KOPT-K1 (cell line): ENCODE results near the gene PAX8.

ENCODE experiments used
- H3K27ac ChIP-seq: fragments of 200-600 bp; sonication (generic); 2 replicates; pipeline ENCODE4 v1.5.1; 2016; ENCODE audit warnings: antibody characterized with exemption, mild to moderate bottlenecking, low read depth, low read length; ENCODE audit not compliant: poor library complexity, severe bottlenecking
- H3K36me3 ChIP-seq: fragments of 200-600 bp; sonication (generic); 2 replicates; pipeline ENCODE4 v1.5.1; 2017; ENCODE audit warnings: antibody characterized with exemption, mild to moderate bottlenecking, low read length, moderate library complexity; ENCODE audit not compliant: insufficient read depth
- H3K9me3 ChIP-seq: fragments of 200-600 bp; sonication (generic); 2 replicates; pipeline ENCODE4 v1.5.1; 2017; ENCODE audit warnings: antibody characterized with exemption, low read length, mild to moderate bottlenecking; ENCODE audit not compliant: insufficient read depth, poor library complexity, severe bottlenecking

Gene PAX8

GRCh38 chr2:113281910-113282746 is 3.4 kb upstream of the PAX8 start:
- Histone ChIP-seq H3K27ac (no peak overlapping the region), H3K36me3 (no peaks in the 10 kb centered on the region), H3K9me3 (no peaks in the 10 kb centered on the region)

DNA sequence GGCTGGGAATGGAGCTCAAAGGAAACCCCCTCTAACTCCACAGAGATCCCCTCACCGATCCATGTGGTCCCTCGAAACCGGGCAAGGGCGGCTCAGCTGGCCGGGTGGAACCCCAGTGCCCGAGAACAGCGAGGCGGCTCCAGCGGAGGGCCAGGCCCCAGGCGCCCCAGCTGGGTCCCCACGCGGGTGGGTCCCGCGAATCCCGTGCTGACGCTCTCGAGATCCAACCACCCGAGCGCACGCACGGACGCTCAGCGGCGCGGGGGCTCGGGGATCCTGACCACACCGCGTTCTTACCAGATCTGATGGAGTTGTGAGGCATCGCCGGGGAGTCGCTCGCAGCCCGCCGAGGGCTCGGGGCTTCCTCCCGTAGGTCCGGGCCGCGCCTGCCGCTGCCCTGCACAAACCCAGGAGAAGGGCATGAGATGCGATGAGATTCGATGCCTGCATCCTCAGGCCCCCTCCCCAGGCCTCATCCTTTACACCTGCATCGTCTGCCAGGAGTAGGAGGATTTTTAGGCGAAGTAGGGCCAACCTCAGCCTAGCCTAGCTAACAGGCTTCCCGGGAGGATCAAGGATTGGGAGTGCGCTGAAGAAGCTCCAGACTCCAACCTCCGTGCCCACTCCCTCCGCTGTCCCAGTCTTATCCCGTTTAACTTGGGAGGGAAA is 514 bp downstream of the PAX8 start:
- Histone ChIP-seq H3K27ac (no peak overlapping the region), H3K9me3 (no peaks in the 10 kb centered on the region), H3K36me3 (no peaks in the 10 kb centered on the region)

DNA sequence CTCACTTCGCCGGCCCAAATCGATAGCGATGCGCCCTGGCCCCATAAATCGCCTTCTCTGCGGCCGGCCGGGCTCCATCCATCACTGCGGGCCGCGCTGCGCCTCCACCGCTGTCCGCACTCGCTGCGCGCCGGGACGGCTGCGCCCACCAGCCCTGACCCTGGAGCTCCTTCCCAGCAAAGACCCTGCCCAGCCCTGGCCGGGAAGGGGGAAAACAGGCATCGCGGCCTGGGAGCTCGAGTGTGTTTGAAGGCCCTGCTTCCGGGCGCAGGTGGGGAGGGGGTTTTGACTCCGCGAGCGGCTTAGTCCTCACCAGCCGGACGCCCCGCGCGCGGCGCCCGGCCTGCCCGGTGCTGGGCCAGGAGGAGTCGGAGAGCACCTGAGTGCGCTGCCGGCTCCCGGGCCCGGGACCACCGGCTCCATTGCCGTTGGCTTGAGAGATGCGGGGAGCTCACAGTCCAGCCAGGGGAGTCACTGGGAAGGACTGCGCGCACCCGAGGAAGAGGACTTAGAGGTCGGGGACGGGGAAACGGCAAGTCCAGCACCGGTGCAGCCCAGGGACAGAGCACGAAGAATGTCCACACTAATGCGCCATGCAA is 1.1 kb downstream of the PAX8 start:
- Histone ChIP-seq H3K27ac (no peak overlapping the region), H3K9me3 (no peaks in the 10 kb centered on the region), H3K36me3 (no peaks in the 10 kb centered on the region)

DNA sequence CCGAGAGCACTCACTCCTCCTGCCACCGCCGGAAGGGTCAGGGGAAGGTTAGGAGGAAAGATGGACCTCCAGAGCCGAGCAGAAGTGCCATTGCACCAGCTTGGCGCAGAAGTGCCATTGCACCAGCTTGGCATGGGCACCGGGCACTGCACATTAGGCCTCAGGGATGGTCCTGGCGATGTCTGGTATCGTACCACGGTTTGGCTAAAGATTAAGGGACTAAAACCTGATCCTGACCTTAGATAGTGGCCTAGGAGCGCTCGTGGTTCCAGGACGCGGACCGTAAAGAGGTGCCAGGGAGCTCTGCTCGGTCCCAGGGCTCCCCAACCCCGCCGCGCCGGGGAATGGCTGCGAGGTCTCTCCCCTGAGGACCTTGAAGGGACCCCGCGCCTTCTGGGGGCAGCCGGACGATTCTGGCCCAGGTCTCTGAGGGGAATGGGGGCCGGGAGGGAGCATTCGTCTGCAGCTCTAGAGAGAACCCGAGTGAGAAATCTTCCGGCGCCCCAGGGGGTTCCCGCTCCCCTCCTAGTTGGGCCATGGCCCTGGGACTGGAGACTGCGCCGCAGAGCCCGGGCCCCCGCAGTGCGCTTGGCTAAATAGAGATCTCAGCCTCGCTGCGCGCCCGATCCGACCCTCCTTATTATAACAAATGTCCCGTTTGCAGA is 1.8 kb downstream of the PAX8 start:
- H3K27ac ChIP-seq, result no peak overlapping the region
- no peaks in the 10 kb centered on the region for H3K9me3 ChIP-seq
- H3K36me3 ChIP-seq, result no peaks in the 10 kb centered on the region

DNA sequence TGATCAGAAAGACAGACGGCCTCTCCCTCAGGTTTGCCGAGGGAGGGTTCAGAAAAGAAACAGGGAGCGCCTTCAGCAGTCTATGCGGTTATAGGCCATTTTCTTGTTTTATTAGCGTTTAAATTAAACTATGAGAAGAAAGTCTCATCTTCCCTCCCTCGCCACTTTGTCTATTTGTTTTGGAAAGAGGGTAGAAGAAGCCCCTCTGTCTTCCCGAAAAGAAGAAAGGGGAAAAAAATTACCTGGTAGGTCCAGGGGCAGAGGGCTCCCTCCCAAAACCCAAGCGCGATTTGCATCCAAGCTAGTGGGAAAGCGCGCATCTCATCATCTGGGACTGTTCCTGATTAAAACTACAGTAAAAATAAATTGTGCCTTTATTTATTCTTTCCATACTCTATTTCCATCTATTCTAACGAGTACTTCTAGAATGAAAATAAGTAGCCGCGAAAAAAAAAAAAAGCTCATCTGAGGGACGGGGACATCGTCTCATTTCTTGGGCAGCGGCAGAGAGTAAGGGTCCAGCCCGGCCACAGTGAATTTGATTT is 2.4 kb downstream of the PAX8 start:
- no peaks in the 10 kb centered on the region for H3K9me3 ChIP-seq
- H3K27ac ChIP-seq, result no peak overlapping the region
- H3K36me3 ChIP-seq, result no peaks in the 10 kb centered on the region

DNA sequence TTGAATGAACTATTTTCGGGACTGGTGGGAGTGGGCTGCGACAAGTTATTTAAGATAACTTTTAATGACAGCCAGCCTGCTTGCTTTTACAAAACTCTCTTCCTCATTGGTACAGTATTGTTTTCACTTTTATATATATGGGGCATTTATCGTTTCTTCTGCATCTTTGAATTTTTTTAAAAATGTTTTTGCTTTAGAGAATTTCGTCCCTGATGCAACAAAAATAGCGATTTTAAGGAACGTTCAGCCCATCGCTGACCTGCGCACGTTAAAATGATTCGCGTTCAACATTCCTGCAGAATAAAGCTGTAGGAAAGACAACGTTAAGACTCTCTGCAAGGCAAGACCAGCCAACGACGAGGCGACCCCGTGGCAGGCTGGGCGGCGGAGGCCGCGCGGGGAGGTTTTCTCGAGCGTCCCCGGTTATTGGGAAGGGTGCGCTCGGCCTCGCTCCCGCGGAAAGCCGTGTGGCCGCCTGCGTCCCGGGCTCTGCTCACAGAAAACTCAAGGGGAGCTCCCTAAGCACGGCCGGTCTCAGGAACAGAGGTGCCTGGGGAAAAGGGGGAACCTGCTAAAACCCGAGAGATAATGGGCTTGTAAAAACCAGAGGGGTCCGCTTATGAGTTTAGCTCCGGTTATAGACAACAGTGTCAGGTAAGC is 3.0 kb downstream of the PAX8 start:
- Histone ChIP-seq H3K36me3 (no peaks in the 10 kb centered on the region), H3K9me3 (no peaks in the 10 kb centered on the region), H3K27ac (no peak overlapping the region)

- no peaks in the 10 kb centered on the region for H3K9me3 ChIP-seq
- no peak overlapping the region for H3K27ac ChIP-seq
Observed at GRCh38 chr2:113274432-113274831, 4.3 kb downstream of the PAX8 start.

GRCh38 chr2:113273981-113274380 is 4.7 kb downstream of the PAX8 start:
- Histone ChIP-seq H3K9me3 (no peaks in the 10 kb centered on the region), H3K27ac (no peak overlapping the region), H3K36me3 (no peaks in the 10 kb centered on the region)

More at GRCh38 chr2:113274432-113274831, 4.3 kb downstream of the PAX8 start:
- H3K36me3 ChIP-seq, result no peaks in the 10 kb centered on the region

DNA sequence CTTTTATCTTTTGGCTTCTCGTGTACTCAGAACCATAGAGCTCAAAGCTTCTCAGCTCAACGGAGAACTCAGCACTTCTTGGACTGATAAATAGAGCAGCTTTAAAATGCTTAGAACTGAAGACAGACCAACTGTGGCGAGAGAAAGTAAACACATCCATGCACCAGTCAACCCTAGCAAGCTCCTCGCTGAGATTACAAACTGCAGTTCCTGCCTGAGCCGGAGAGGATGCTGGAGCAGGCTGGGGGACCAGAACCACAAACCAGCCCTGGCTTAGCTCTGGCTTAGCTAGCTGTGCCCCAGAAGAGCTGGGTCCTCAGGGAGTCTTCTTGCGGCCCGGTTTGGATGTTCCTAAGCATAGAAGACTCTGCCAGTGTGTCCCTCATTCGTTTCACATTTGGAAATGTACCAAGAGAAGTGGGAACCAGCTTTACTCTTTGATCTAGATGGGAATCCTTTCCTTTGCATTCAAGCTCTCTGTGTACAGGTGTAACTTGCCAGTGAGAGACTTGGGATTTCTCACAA is 5.6 kb downstream of the PAX8 start:
- Histone ChIP-seq H3K27ac (peak overlapping the region; percentile 41), H3K36me3 (no peaks in the 10 kb centered on the region; the same call in 1 of the 2 replicates), H3K9me3 (no peaks in the 10 kb centered on the region)

- H3K9me3 ChIP-seq, result no peaks in the 10 kb centered on the region
- H3K36me3 ChIP-seq, result no peaks in the 10 kb centered on the region; the same call in 1 of the 2 replicates
- peak overlapping the region; percentile 41 for H3K27ac ChIP-seq
Observed at GRCh38 chr2:113272477-113272876, 6.2 kb downstream of the PAX8 start.

- H3K9me3 ChIP-seq, result no peaks in the 10 kb centered on the region
- H3K27ac ChIP-seq, result no peak overlapping the region
- H3K36me3 ChIP-seq, result peaks cover 34% of the 10 kb centered on the region; the same call in 1 of the 2 replicates
Observed at GRCh38 chr2:113268621-113269360, 9.9 kb downstream of the PAX8 start.

GRCh38 chr2:113266431-113266830 is 12.3 kb downstream of the PAX8 start:
- Histone ChIP-seq H3K27ac (no peak overlapping the region), H3K36me3 (peaks cover 43% of the 10 kb centered on the region; the same call in 1 of the 2 replicates), H3K9me3 (no peaks in the 10 kb centered on the region)

GRCh38 chr2:113264713-113265403 is 13.9 kb downstream of the PAX8 start:
- H3K9me3 ChIP-seq, result no peaks in the 10 kb centered on the region
- no peak overlapping the region for H3K27ac ChIP-seq
- H3K36me3 ChIP-seq, result peaks cover 49% of the 10 kb centered on the region; the same call in 1 of the 2 replicates
